HepG2 (cell line): Measurements from ENCODE around the gene MMP19. TPM values are rescaled to one million over a fixed set of nuclear protein-coding genes. Genes with fewer than 3 reads are reported as not detected.

ENCODE experiments used
- ATAC-seq: fragments of 200-7000 bp; cut with Tn5 transposase; 3 replicates; pipeline ENCODE4 v1.9.1; 2020; ENCODE audit warnings: mild to moderate bottlenecking, moderate library complexity
- BruUV-seq: library from RNA; stranded (reverse); fragments of 400-500 nt; replicated peaks from 2 replicates; lab custom pipeline; 2021; lab: Mats Ljungman, UMichigan
- CTCF ChIA-PET: fragments of 300-600 bp; formaldehyde crosslinking; extraction: SDS; loops from one replicate; lab custom pipeline; 2021; ENCODE audit warnings: low total read pairs, inconsistent platforms, low intra/inter-chr PET ratio; lab: Yijun Ruan, JAX
- POLR2A ChIA-PET: fragments of 350-600 bp; sonication (Branson Sonifier 250); formaldehyde crosslinking; loops from one replicate; lab custom pipeline; 2020; ENCODE audit warnings: antibody characterized with exemption, inconsistent platforms; lab: Yijun Ruan, JAX
- DNase-seq: peaks from one replicate; pipeline ENCODE4 v3.0.0-alpha.2; 2015; ENCODE audit warnings: low spot score
- FAIRE-seq: peaks from 3 replicates; lab custom pipeline; 2011; peaks lifted over from hg19 to GRCh38; lab: Jason Lieb, UNC
- H2AFZ ChIP-seq: one replicate; pipeline ENCODE4 v1.6.1; 2011; ENCODE audit warnings: low read length, inconsistent platforms
- H3K27ac ChIP-seq: fragments of 300-600 bp; 3 replicates; pipeline ENCODE4 v1.8.0; 2011; ENCODE audit warnings: mixed run types, mild to moderate bottlenecking, mixed read lengths, low read length, inconsistent platforms; ENCODE audit not compliant: insufficient read depth; ENCODE audit errors: extremely low read length
- H3K27me3 ChIP-seq, 2 experiments: fragments of 200-600 bp in 1 of 2; 2 replicates in 1 of 2; 3 replicates in 1 of 2; pipeline versions ENCODE4 v1.6.0 to v1.8.0; 2011; ENCODE audit warnings: low read length in 2 of 2, mild to moderate bottlenecking in 2 of 2, moderate library complexity in 2 of 2, inconsistent platforms in 1 of 2; ENCODE audit not compliant: insufficient read depth in 2 of 2, control insufficient read depth in 1 of 2
- H3K36me3 ChIP-seq, 2 experiments: fragments of 200-600 bp in 1 of 2; replicated peaks in 1 of 2; 2 replicates in 1 of 2; 3 replicates in 1 of 2; pipeline versions ENCODE4 v1.5.1 to v1.8.0; 2011; ENCODE audit warnings: low read length in 2 of 2, inconsistent platforms in 1 of 2; ENCODE audit not compliant: insufficient read depth in 2 of 2, control insufficient read depth in 1 of 2
- H3K4me1 ChIP-seq: 2 replicates; pipeline ENCODE4 v1.5.1; 2012; ENCODE audit warnings: low read length, inconsistent platforms; ENCODE audit not compliant: insufficient read depth
- H3K4me2 ChIP-seq: 2 replicates; pipeline ENCODE4 v1.6.0; 2011; ENCODE audit warnings: low read depth, low read length, inconsistent platforms
- H3K4me3 ChIP-seq, 3 experiments: fragments of 200-600 bp in 1 of 3; sonication (generic), shearing (Covaris generic) in 1 of 3; replicated peaks in 1 of 3; 2 replicates each; pipeline ENCODE4 v1.5.1; 2011 to 2016; ENCODE audit warnings: low read length in 3 of 3, inconsistent platforms in 2 of 3, low read depth in 2 of 3, mild to moderate bottlenecking in 2 of 3, control low read depth in 1 of 3, mixed read lengths in 1 of 3; ENCODE audit not compliant: insufficient read depth in 1 of 3
- H3K79me2 ChIP-seq: one replicate; pipeline ENCODE4 v1.6.1; 2011; ENCODE audit warnings: low read length, inconsistent platforms; ENCODE audit not compliant: insufficient read depth
- H3K9ac ChIP-seq: 2 replicates; pipeline ENCODE4 v1.6.0; 2011; ENCODE audit warnings: mild to moderate bottlenecking, low read depth, low read length, inconsistent platforms; ENCODE audit not compliant: insufficient read depth
- H3K9me3 ChIP-seq: 2 replicates; pipeline ENCODE4 v1.5.1; 2012; ENCODE audit warnings: mild to moderate bottlenecking, low read length
- H4K20me1 ChIP-seq: 2 replicates; pipeline ENCODE4 v1.6.0; 2011; ENCODE audit warnings: inconsistent platforms, mild to moderate bottlenecking, low read length, moderate library complexity; ENCODE audit not compliant: insufficient read depth
- CBFB ChIP-seq: sonication (generic); formaldehyde crosslinking; IDR thresholded peaks from 2 replicates; pipeline ENCODE4 v1.4.0; 2020; ENCODE audit warnings: missing genetic modification reagents
- CTCF ChIP-seq: sonication (generic); formaldehyde crosslinking; IDR thresholded peaks from 2 replicates; pipeline ENCODE4 v1.5.0; 2020; ENCODE audit warnings: mild to moderate bottlenecking, missing genetic modification reagents, moderate library complexity
- FOXJ3 ChIP-seq: sonication (generic); formaldehyde crosslinking; IDR thresholded peaks from 2 replicates; pipeline ENCODE4 v1.4.0; 2020; ENCODE audit warnings: missing genetic modification reagents, mild to moderate bottlenecking, borderline replicate concordance
- MYPOP ChIP-seq: sonication (generic); formaldehyde crosslinking; IDR thresholded peaks from 2 replicates; pipeline ENCODE4 v1.8.1; 2023; ENCODE audit warnings: mild to moderate bottlenecking, moderate library complexity, missing genetic modification reagents
- ZFP41 ChIP-seq: sonication (generic); formaldehyde crosslinking; IDR thresholded peaks from 2 replicates; pipeline ENCODE4 v1.4.0; 2020; ENCODE audit warnings: mild to moderate bottlenecking, missing genetic modification reagents, borderline replicate concordance
- ZKSCAN1 ChIP-seq: fragments of 150-350 bp; IDR thresholded peaks from 2 replicates; pipeline ENCODE4 v1.6.1; 2014; ENCODE audit warnings: low read length
- WGBS: methylation state at CpG from one replicate; pipeline ENCODE4 v1.1.6; 2017; ENCODE audit warnings: low lambda C conversion rate; 5-methylcytosine and 5-hydroxymethylcytosine counted together
- in situ Hi-C: cut with HindIII; loops from 2 replicates; pipeline ENCODE4 v1.10.0; 2017; ENCODE audit warnings: low pct_unique_long_range_greater_than_20kb; ENCODE audit not compliant: extremely low pct_ligation_motif_present
- intact Hi-C: fragments of 100-400 bp; cut with micrococcal nuclease; formaldehyde crosslinking; loops from one replicate; pipeline ENCODE4 v1.10.0; 2022; ENCODE audit not compliant: unreplicated experiment
- polyA plus RNA-seq, 8 experiments: library from polyadenylated mRNA; depleted of rRNA in 3 of 8; stranded (reverse) in 7 of 8; unstranded in 1 of 8; fragments of >200 nt; fragmentation: Illumina TruSeq in 4 of 8; extraction: Trizol in 4 of 8; gene quantifications; 2 replicates each; pipeline versions ENCODE4 v1.2.1 to v1.2.3, GENCODE V29; 2011 to 2016; ENCODE audit warnings: low read depth in 4 of 8, missing spikeins in 1 of 8, mixed read lengths in 1 of 8; ENCODE audit not compliant: insufficient read depth in 1 of 8
- total RNA-seq, 5 experiments: library from RNA; depleted of rRNA; stranded (reverse); fragments of >200 nt; fragmentation: Illumina TruSeq; extraction: Trizol; gene quantifications; 2 replicates each; pipeline ENCODE4 v1.2.3, GENCODE V29; 2016; ENCODE audit warnings: low read depth in 1 of 5

Gene MMP19
- total and polyA plus RNA-seq, 2 of the 13 experiments (the other 11 are each of a cell fraction or from before 2014, with no cell fraction given): 0.07 to 0.08 TPM

- TF ChIP-seq FOXJ3 (CRISPR knock-in tag) (no peak), CBFB (CRISPR knock-in tag) (no peak), MYPOP (CRISPR knock-in tag) (no peak)
These were observed 20.5 kb downstream of the MMP19 start (continued) for GRCh38 chr12:55822228-55822627.

GRCh38 chr12:55820679-55821078 lies 22.1 kb downstream of the MMP19 start:
- H3K27me3 ChIP-seq: no peaks in the 10 kb centered on the region; a peak in 1 of 5 replicates
- H4K20me1 ChIP-seq: peaks cover 6% of the 10 kb centered on the region; the same call in 1 of the 2 replicates
- H3K27ac ChIP-seq: no peak overlapping the region
- in situ Hi-C loops: no loop called here
- BruUV-seq: TSS peak; percentile 20
- H3K79me2 ChIP-seq: peaks cover 36% of the 10 kb centered on the region
- FAIRE-seq (no peak), DNase-seq (peak; percentile 22), ATAC-seq (no peak)
- TF ChIP-seq ZFP41 (no peak), CTCF (CRISPR knock-in tag) (0 out of 2 replicates have a peak, but pooled peaks have one; percentile 8), ZKSCAN1 (peak; percentile 79)
- peaks cover 59% of the 10 kb centered on the region for H3K4me1 ChIP-seq
- no peaks in the 10 kb centered on the region for H3K9me3 ChIP-seq
- no peak overlapping the region for H3K9ac ChIP-seq
- no peak overlapping the region for H3K4me2 ChIP-seq
- peaks cover 12 to 22% of the 10 kb centered on the region in 2 experiments for H3K36me3 ChIP-seq
- WGBS: 96% methylated on average over 1 of the region's 1 CpG
- H2AFZ ChIP-seq: no peak overlapping the region
- intact Hi-C loops: no loop called here
- H3K4me3 ChIP-seq: no peak overlapping the region
- CTCF ChIA-PET: no interaction called here
- POLR2A ChIA-PET: interaction anchor here (6.2 kb wide), 1 partner anchor 9 kb away, joined by 206 read pairs; the partner anchor contains the start of gene DNAJC14
